Ovary (tissue), 10 donors: ENCODE data around the gene CHMP4A. TPM values are rescaled to one million over a fixed set of nuclear protein-coding genes. Genes with fewer than 3 reads are reported as not detected.

Source experiments
- DNase-seq, 5 donors: peaks; one replicate each; pipeline ENCODE4 v3.0.0-alpha.2; 2019 to 2020
- H3K27ac ChIP-seq, 2 donors: fragments of 200-600 bp; one replicate each; pipeline versions ENCODE4 v1.5.1 to v1.8.0; 2019 to 2022
- H3K27me3 ChIP-seq: fragments of 200-600 bp; one replicate; pipeline ENCODE4 v1.8.0; 2022
- H3K36me3 ChIP-seq: fragments of 200-600 bp; sonication (generic); one replicate; pipeline ENCODE4 v1.5.1; 2019
- H3K4me1 ChIP-seq: one replicate; pipeline ENCODE4 v1.8.1; 2013; ENCODE audit warnings: mild to moderate bottlenecking, moderate library complexity; ENCODE audit not compliant: insufficient read depth
- H3K4me3 ChIP-seq: fragments of 200-600 bp; sonication (generic); one replicate; pipeline ENCODE4 v1.5.1; 2017
- H3K9me3 ChIP-seq, 2 donors: fragments of 200-600 bp in 1 of 2; sonication (generic) in 1 of 2; one replicate each; pipeline versions ENCODE4 v1.5.1 to v1.8.1; 2013 to 2019; ENCODE audit warnings: mild to moderate bottlenecking in 1 of 2, moderate library complexity in 1 of 2
- EP300 ChIP-seq: sonication (generic); formaldehyde crosslinking; IDR thresholded peaks from one replicate; pipeline ENCODE4 v1.6.1; 2017; ENCODE audit warnings: antibody characterized with exemption
- POLR2A ChIP-seq: fragments of 450-650 bp; IDR thresholded peaks from one replicate; pipeline ENCODE4 v1.6.1; 2017; ENCODE audit warnings: antibody characterized with exemption, mild to moderate bottlenecking, moderate library complexity
- WGBS, 3 donors: extraction: QIAGEN DNeasy Blood & Tissue Kit in 1 of 3; methylation state at CpG; one replicate each; pipeline versions ENCODE4 v1.1.5 to v1.1.7; 2013 to 2017; 5-methylcytosine and 5-hydroxymethylcytosine counted together
- intact Hi-C, 4 donors: fragments of 100-400 bp; cut with DNase I; formaldehyde crosslinking; loops; one replicate each; pipeline versions ENCODE4 v1.11.0 to v1.15.1; 2022 to 2023
- long read RNA-seq, 3 donors: library from polyadenylated mRNA in 2 of 3; unstranded in 2 of 3; transcript quantifications; one replicate each; pipeline ENCODE4 v2.0.0 and lab custom pipeline, GENCODE V29; 2021 to 2026
- polyA plus RNA-seq, 2 donors: library from polyadenylated mRNA; stranded (reverse); fragments of 200-250 nt in 1 of 2; fragments of 350-450 nt in 1 of 2; fragmentation: Illumina TruSeq in 1 of 2; extraction: RNeasy Lipid Tissue Mini Kit (QIAGEN cat#74804) in 1 of 2; gene quantifications; one replicate each; pipeline ENCODE4 v1.2.3, GENCODE V29; 2013 to 2014
- total RNA-seq, 7 donors: library from RNA; depleted of rRNA in 2 of 7; stranded (reverse); fragments of >200 nt in 2 of 7; fragmentation: NEBNext Ultra II Directional in 3 of 7; extraction: Animal tissue kit (Norgen Biotek cat#: 25700) in 3 of 7; gene quantifications; one replicate each; pipeline versions ENCODE4 v1.1.0 to v1.2.4, GENCODE V29; 2016 to 2023
- TF ChIP-seq, protein P1 (sequence below), 3 donors: fragments of 450-650 bp in 2 of 3; fragments of 200-600 bp in 1 of 3; IDR thresholded peaks; one replicate each; pipeline versions ENCODE4 v1.5.1 to v1.8.0; 2016 to 2022; ENCODE audit warnings: antibody characterized with exemption in 3 of 3, mild to moderate bottlenecking in 1 of 3
- donor health status: DM: no; HTN: no; CAD: no; lungs with moderate emphysema.
- donor health status: DM: no; HTN: no; CAD: no.
- donor health status: Bipolar disorder and iron deficiency.
- donor health status: DM: yes; HTN: yes; CAD: no.
- donor health status: DM: no; HTN: no; CAD: no.
- donor health status: DM: yes; HTN: yes; CAD: no.

Gene CHMP4A
- 10 to 100 TPM; 26.8 to 57.5 (median 41.0) TPM for total RNA-seq
- polyA plus RNA-seq = 100 to 1,000 TPM in 1 of 2 donors, 10 to 100 TPM in 1; 56.1 to 105 TPM
- long read RNA-seq, donor 1, transcript CHMP4A-201 (6 exons, 1,393 nt) = major isoform, 54 of 59 reads
- long read RNA-seq, donor 1, partial matches to known transcripts = 0 of 59 reads
- long read RNA-seq, donor 1, other reads (novel, unspliced or antisense) = 1 of 59 reads
- long read RNA-seq, donor 2, transcript CHMP4A-201 (6 exons, 1,393 nt) = major isoform, 14 of 14 reads
- long read RNA-seq, donor 2, partial matches to known transcripts = 0 of 14 reads
- long read RNA-seq, donor 2, other reads (novel, unspliced or antisense) = 0 of 14 reads
- long read RNA-seq, donor 3, transcript CHMP4A-201 (6 exons, 1,393 nt) = major isoform, 56 of 72 reads
- long read RNA-seq, donor 3, partial matches to known transcripts = 7 of 72 reads
- long read RNA-seq, donor 3, other reads (novel, unspliced or antisense) = 9 of 72 reads

- TF ChIP-seq, protein P1, sequence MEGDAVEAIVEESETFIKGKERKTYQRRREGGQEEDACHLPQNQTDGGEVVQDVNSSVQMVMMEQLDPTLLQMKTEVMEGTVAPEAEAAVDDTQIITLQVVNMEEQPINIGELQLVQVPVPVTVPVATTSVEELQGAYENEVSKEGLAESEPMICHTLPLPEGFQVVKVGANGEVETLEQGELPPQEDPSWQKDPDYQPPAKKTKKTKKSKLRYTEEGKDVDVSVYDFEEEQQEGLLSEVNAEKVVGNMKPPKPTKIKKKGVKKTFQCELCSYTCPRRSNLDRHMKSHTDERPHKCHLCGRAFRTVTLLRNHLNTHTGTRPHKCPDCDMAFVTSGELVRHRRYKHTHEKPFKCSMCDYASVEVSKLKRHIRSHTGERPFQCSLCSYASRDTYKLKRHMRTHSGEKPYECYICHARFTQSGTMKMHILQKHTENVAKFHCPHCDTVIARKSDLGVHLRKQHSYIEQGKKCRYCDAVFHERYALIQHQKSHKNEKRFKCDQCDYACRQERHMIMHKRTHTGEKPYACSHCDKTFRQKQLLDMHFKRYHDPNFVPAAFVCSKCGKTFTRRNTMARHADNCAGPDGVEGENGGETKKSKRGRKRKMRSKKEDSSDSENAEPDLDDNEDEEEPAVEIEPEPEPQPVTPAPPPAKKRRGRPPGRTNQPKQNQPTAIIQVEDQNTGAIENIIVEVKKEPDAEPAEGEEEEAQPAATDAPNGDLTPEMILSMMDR (IDR thresholded peaks at IDR 0.05) = peak in 1 of 3 donors; percentile 22
- TF ChIP-seq POLR2A = peak; percentile 92
- TF ChIP-seq EP300 = no peak
- peak; percentile 92 to 96 (median 95) for DNase-seq
- Histone ChIP-seq H3K9me3 (no peaks in the 10 kb centered on the region), H3K36me3 (no peaks in the 10 kb centered on the region), H3K27me3 (no peaks in the 10 kb centered on the region), H3K4me3 (peak within 1 kb of the TSS; percentile 49), H3K27ac (peak within 1 kb of the TSS; percentile 86 to 90), H3K4me1 (peaks cover 2% of the 10 kb centered on the region)
- 0 to 1% (median 1%) methylated on average over 53 of the region's 53 CpGs for WGBS, 3 donors
- intact Hi-C loops = no loop called here
Observed at GRCh38 chr14:24212924-24213865, at the start of gene CHMP4A. Gene CHMP4A, minus strand, starts transcription at chr14:24213488. Its CDS starts 49 bp downstream, at chr14:24213439.

DNA sequence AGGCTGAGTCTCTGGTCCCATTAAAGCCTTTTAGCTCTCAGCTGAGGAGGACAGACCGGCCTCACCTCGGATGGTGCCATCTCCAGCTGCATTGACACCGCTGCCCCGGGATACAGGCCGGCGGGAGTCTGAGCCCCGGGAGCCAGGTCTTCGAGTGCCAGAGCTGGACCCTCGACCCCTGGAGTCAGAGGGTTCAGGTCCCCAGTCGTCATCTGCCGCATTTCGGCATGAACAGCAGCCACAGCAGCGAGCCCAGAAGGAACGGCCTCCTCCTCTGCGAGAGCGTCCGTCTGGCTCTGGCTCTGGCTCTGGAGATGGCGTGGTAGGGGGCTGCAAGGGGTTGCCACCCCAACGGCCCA lies 48.7 kb upstream of the CHMP4A start:
- WGBS, 3 donors = 90 to 94% (median 91%) methylated on average over 16 to 19 of the region's 19 CpGs
- Histone ChIP-seq H3K27ac (no peak overlapping the region), H3K4me1 (peaks cover 3% of the 10 kb centered on the region), H3K27me3 (no peaks in the 10 kb centered on the region), H3K36me3 (no peaks in the 10 kb centered on the region), H3K9me3 (no peaks in the 10 kb centered on the region), H3K4me3 (no peak overlapping the region)
- intact Hi-C loops = no loop called here
- TF ChIP-seq, protein P1 (IDR thresholded peaks at IDR 0.05) = no peak
- no peak for TF ChIP-seq EP300
- no peak for TF ChIP-seq POLR2A
- no peak for DNase-seq

- Histone ChIP-seq H3K4me3 (no peak overlapping the region), H3K27ac (no peak overlapping the region), H3K4me1 (peaks cover 3% of the 10 kb centered on the region), H3K9me3 (no peaks in the 10 kb centered on the region), H3K27me3 (no peaks in the 10 kb centered on the region), H3K36me3 (no peaks in the 10 kb centered on the region)
- WGBS, 3 donors = 85 to 91% (median 89%) methylated on average over 20 of the region's 20 CpGs
- no peak for DNase-seq
- TF ChIP-seq EP300 (no peak), POLR2A (no peak)
- TF ChIP-seq, protein P1 (IDR thresholded peaks at IDR 0.05) = no peak
- intact Hi-C loops = no loop called here
Observed at GRCh38 chr14:24261256-24261968, 48.1 kb upstream of the CHMP4A start.

DNA sequence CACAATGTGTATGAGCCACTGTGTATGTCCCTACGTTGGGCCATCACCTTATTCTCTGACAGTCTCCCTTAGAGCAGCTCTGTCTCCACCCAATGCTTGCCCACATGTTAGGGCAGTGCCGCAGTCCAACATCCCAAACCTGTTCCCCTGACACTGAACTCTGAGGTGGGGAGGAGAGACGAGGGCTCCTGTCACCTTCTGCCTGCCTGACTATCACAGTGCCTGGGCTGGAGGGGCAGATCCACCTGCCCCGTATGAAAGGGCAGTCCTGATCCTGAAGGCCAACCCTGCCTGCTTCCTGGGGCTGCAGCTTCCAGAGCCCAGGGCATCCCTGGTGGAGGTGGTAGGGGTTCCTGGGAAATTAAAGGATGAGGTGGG lies 47.5 kb upstream of the CHMP4A start:
- Histone ChIP-seq H3K4me3 (no peak overlapping the region), H3K9me3 (no peaks in the 10 kb centered on the region), H3K27ac (no peak overlapping the region), H3K4me1 (peaks cover 3% of the 10 kb centered on the region), H3K36me3 (no peaks in the 10 kb centered on the region), H3K27me3 (no peaks in the 10 kb centered on the region)
- intact Hi-C loops = no loop called here
- WGBS, 3 donors = 81 to 89% (median 83%) methylated on average over 4 of the region's 4 CpGs
- no peak for TF ChIP-seq EP300
- TF ChIP-seq POLR2A = no peak
- TF ChIP-seq, protein P1 (IDR thresholded peaks at IDR 0.05) = no peak
- DNase-seq = no peak
